ENCODE data around the gene SHF. TPM values are rescaled to one million over a fixed set of nuclear protein-coding genes. Genes with fewer than 3 reads are reported as not detected.

SHF gene
- total and polyA plus RNA-seq, 2 donors (not counting 1 experiment from before 2014, with no cell fraction given) = 1.6 to 15.4 TPM

DNA sequence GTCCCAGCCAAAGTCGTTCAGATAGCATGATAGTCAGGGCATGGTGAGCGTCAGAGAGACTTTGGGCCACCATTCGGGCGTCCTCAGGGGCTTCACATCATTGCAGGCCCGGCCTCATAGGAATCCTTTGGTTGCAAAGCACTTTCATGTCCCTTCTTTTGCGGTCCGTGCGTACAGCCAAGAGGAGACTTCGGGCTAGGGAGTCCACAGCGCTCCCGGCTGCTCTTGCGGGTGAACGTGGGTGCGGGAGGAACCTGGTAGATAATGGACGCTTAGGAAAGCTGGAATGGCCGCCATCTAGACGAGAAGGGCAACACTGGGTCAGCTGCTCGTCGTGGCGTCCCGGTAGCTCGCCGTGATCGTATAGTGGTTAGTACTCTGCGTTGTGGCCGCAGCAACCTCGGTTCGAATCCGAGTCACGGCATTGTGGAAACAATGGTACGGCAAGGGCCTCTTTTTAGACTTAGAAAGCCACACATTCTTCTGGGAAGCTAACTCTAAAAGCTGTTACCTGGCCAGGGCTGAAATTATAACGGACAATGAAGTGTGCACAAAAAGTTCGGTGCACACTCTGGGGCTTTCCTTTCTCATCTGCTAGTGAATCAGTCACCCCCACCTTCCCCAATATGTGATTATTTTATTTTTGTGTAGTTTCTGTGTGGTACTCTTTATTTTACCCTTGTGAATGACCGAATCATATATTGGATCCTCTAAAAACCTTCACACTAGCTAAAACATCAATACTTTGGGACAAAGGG lies 13.2 kb upstream of the SHF start:
- H3K4me1 Mint-ChIP-seq = peaks cover 10% of the 10 kb centered on the region
- CTCF ChIA-PET = interaction anchor here (0.9 to 9.2 kb wide), 14 partner anchors 11 to 386 kb away, joined by 3 to 79 read pairs (median 5); partner anchors contain the start of genes BLOC1S6 and SHF
- no peaks in the 10 kb centered on the region for H3K27me3 Mint-ChIP-seq
- no peak overlapping the region for H3K27ac Mint-ChIP-seq
- no peaks in the 10 kb centered on the region for H3K79me2 ChIP-seq (ENCODE audit: control insufficient read depth, insufficient read depth, low read length)
- ATAC-seq (ENCODE audit: low read depth) (peak; percentile 5), DNase-seq (no peak)
- H3K4me2 ChIP-seq (replicated peaks; ENCODE audit: low read depth, low read length, poor library complexity, severe bottlenecking) = peak overlapping the region; percentile 91
- H3K27ac ChIP-seq (ENCODE audit: low read length in 2 of 2) = peak overlapping the region; percentile 96 to 97
- no peaks in the 10 kb centered on the region for H3K27me3 ChIP-seq (replicated peaks in 1 of 4; ENCODE audit: control extremely low read depth in 1 of 4, control insufficient read depth in 3 of 4, insufficient read depth in 4 of 4, low read length in 3 of 4)
- no peaks in the 10 kb centered on the region for H3K9me3 Mint-ChIP-seq (ENCODE audit: insufficient read depth)
- no peaks in the 10 kb centered on the region for H3K36me3 ChIP-seq (replicated peaks in 1 of 2; ENCODE audit: control extremely low read depth in 1 of 2, control insufficient read depth in 1 of 2, extremely low read depth in 1 of 2, insufficient read depth in 2 of 2, low read length in 1 of 2)
- H2AFZ ChIP-seq (ENCODE audit: insufficient read depth, low read depth, low read length, poor library complexity, severe bottlenecking) = peak overlapping the region; percentile 81
- WGBS (ENCODE audit: insufficient coverage) = under 1% methylated on average over 27 of the region's 34 CpGs
- H3K9me3 ChIP-seq (ENCODE audit: control extremely low read depth in 1 of 3, control insufficient read depth in 2 of 3, insufficient read depth in 1 of 3, low read length in 2 of 3) = no peaks in the 10 kb centered on the region
- H3K4me3 ChIP-seq (ENCODE audit: control extremely low read depth in 1 of 5, extremely low read depth in 1 of 5, insufficient read depth in 1 of 5, low read depth in 2 of 5, low read length in 4 of 5) = peak overlapping the region; percentile 71 to 95 (median 85)
- TF ChIP-seq CTCF (IDR thresholded peaks at IDR 0.05) (no peak), EZH2 (IDR thresholded peaks at IDR 0.05; ENCODE audit: borderline replicate concordance, insufficient read depth, low read depth, low read length, poor library complexity, severe bottlenecking) (no peak)
- peak overlapping the region; percentile 92 for H3K9ac ChIP-seq (ENCODE audit: low read length)
- H3K4me1 ChIP-seq (ENCODE audit: control insufficient read depth in 2 of 2, insufficient read depth in 2 of 2, low read length in 2 of 2) = peaks cover 11 to 18% of the 10 kb centered on the region in 2 donors
- intact Hi-C loops (cut with micrococcal nuclease) = loop anchor here (1.0 to 10.0 kb wide), 8 partner anchors 34 to 414 kb away; partner anchors contain the start of genes BLOC1S6, GATM and SLC30A4
- H4K20me1 ChIP-seq (ENCODE audit: control insufficient read depth, insufficient read depth, low read length, poor library complexity, severe bottlenecking) = no peaks in the 10 kb centered on the region
- POLR2A ChIA-PET = interaction anchor here (0.6 to 4.4 kb wide), 9 partner anchors 11 to 490 kb away, joined by 3 to 48 read pairs (median 4); partner anchors contain the start of genes B2M, PATL2 and SHF
- H3K4me3 Mint-ChIP-seq = no peak overlapping the region

All from B cell (primary cell).